Islet of Langerhans (tissue), 1 donor: ENCODE measurements around the gene OR52A5.

Experiments used
- FAIRE-seq: peaks from one replicate; lab custom pipeline; 2011; peaks lifted over from hg19 to GRCh38; lab: Jason Lieb, UNC

Gene OR52A5

DNA sequence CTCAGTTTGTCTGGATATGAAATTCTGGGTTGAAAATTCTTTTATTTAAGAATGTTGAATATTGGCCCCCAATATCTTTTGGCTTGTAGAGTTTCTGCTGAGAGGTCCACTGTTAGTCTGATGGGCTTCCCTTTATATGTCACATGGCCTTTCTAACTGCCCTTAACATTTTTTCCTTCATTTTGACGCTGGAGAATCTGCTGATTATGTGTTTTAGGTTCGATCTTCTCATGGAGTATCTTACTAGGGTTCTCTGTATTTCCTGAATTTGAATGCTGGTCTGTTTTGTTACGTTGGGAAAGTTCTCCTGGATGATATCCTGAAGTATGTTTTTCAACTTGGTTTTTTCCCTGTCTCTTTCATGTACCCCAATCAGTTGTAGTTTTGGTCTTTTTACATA is 22.8 kb downstream of the OR52A5 start:
- no peak for FAIRE-seq

DNA sequence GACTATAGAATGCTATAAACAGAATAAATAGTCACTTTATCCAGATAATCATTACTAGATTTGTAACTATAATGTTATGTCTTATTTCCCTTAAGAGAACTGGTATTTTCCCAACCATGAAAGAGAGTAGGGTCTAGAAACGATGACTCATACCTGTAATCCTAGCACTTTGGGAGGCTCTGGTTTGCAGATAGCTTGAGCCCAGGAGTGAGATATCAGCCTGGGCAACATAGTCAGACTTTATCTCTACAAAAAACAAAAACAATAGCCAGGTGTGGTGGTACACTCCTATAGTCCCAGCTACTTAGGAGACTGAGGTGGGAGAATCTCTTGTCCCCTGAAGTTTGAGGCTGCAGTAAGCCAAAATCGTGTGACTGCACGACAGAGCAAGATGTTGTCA is 30.9 kb downstream of the OR52A5 start:
- no peak for FAIRE-seq

DNA sequence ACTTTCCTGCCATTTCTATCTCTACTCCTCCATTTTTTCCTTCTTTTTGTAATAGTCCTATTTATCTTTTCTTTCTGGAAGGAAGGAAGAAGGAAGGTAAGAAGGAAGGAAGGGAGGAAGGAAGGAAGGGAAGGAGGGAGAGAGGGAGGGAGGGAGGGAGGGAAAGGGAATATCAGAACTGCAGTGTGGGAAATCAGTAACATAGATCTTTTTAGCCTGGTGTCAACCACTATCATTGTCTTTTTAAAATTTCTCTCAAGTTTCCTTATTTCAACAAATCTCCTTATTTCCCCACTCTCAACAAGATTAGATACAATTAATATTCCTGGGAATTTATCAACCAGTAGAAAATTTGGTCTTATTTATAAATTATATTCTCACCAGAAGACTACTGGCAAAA is 35.1 kb downstream of the OR52A5 start:
- no peak for FAIRE-seq

- FAIRE-seq = no peak
These were observed 35.9 kb downstream of the OR52A5 start for GRCh38 chr11:5102246-5102645.

- FAIRE-seq = no peak
These were observed 42.1 kb downstream of the OR52A5 start for GRCh38 chr11:5096011-5096410.

DNA sequence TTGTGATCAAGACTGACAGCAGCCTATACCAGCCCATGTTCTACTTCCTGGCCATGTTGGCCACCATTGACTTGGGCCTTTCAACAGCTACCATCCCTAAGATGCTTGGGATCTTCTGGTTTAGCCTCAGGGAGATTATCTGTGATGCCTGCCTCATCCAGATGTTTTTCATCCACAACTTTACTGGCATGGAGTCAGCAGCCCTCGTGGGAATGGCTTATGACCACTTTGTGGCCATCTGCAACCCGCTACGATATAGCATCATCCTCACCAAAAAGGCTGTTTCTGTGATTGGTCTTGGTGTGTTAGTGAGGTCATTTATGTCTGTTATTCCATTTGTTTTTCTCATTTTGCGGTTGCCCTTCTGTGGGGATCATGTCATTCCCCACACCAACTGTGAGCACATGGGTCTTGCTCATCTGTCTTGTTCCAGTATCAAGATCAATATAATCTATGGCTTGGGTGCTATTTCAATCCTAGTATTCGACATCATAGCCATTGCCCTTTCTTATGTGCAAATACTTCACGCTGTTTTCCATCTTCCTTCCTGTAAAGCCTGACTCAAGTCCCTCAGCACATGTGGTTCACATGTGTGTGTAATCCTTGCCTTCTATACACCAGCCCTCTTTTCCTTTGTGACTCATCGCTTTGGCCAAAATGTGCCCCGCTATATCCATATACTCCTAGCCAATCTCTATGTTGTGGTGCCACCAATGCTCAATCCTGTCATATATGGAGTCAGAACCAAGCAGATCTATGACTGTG is 45.2 kb downstream of the OR52A5 start:
- no peak for FAIRE-seq

- no peak for FAIRE-seq
These were observed 47.5 kb downstream of the OR52A5 start for GRCh38 chr11:5090668-5091067.

GRCh38 chr11:5088556-5088955 is 49.6 kb downstream of the OR52A5 start:
- FAIRE-seq = no peak

DNA sequence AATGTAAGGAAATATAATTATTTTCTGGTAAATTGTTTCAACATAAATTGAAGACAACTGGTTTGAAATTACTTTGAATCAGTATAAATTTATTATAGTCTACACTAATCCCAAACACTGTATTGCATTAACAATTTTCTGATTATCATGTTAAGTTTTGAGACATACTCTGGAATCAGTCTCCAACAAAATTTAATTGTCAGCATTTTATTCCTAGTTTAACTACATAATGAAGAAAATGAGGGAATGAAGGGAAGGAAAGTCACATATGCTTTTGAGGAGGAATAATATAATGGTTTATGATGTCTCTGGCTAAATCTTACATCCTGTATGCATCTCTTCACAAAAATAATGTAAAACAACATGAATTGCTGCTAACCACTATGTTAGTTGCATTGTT is 54.6 kb downstream of the OR52A5 start:
- FAIRE-seq = no peak

DNA sequence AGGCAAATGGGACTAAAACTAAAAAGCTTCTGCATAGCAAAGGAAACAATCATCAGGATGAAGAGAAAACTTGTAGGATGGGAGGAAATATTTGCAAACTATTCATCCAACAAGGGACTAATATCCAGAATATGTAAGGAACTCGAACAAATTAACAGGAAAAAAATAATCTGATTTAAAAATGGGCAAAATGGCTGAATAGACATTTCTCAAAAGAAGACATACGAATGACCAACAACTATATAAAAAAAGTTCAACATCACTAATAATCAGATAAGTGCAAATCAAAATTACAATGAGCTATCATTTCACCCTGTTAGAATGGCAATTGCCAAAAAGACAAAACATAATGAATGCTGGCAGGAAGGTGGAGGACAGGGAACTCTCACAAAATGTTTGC is 56.8 kb downstream of the OR52A5 start:
- FAIRE-seq = no peak
